GM18519 (cell line): ENCODE results near the gene RANBP3.

Experiments
- ATAC-seq: cut with Tn5 transposase; IDR thresholded peaks from one replicate; pipeline ENCODE4 v1.9.1; 2021; ENCODE audit warnings: mild to moderate bottlenecking, moderate library complexity; ENCODE audit not compliant: unreplicated experiment, low FRiP score

Gene RANBP3

GRCh38 chr19:5932146-5932545 lies 45.8 kb downstream of the RANBP3 start:
- no peak for ATAC-seq

- no peak for ATAC-seq
These were observed 46.7 kb downstream of the RANBP3 start for GRCh38 chr19:5931251-5931650.

GRCh38 chr19:5929625-5930024 lies 48.3 kb downstream of the RANBP3 start:
- ATAC-seq, result no peak

- no peak for ATAC-seq
These were observed 48.8 kb downstream of the RANBP3 start for GRCh38 chr19:5929179-5929578.

GRCh38 chr19:5927441-5927821 lies 50.5 kb downstream of the RANBP3 start:
- no peak for ATAC-seq

GRCh38 chr19:5926641-5927440 lies 51.1 kb downstream of the RANBP3 start:
- no peak for ATAC-seq

GRCh38 chr19:5925830-5926427 lies 52.0 kb downstream of the RANBP3 start:
- ATAC-seq, result no peak

GRCh38 chr19:5923356-5923755 lies 54.6 kb downstream of the RANBP3 start:
- ATAC-seq, result no peak

GRCh38 chr19:5922161-5922545 lies 55.8 kb downstream of the RANBP3 start:
- no peak for ATAC-seq

GRCh38 chr19:5921516-5922160 lies 56.3 kb downstream of the RANBP3 start:
- ATAC-seq, result no peak

GRCh38 chr19:5918463-5919079 lies 59.4 kb downstream of the RANBP3 start:
- ATAC-seq, result no peak

- no peak for ATAC-seq
These were observed 60.4 kb downstream of the RANBP3 start for GRCh38 chr19:5917431-5918107.

- no peak for ATAC-seq
These were observed 61.7 kb downstream of the RANBP3 start for GRCh38 chr19:5916181-5916708.

- no peak for ATAC-seq
These were observed 62.2 kb downstream of the RANBP3 start for GRCh38 chr19:5915782-5916165.

GRCh38 chr19:5914946-5915781 lies 62.8 kb downstream of the RANBP3 start:
- no peak for ATAC-seq

- ATAC-seq, result no peak
These were observed 63.6 kb downstream of the RANBP3 start for GRCh38 chr19:5914358-5914774.

- ATAC-seq, result no peak
These were observed 64.1 kb downstream of the RANBP3 start, which contains the start of gene CAPS for GRCh38 chr19:5913739-5914357. Gene CAPS, plus strand, starts transcription at chr19:5914254. Its CDS starts 153 bp downstream, at chr19:5914407.

- no peak for ATAC-seq
These were observed 66.6 kb downstream of the RANBP3 start for GRCh38 chr19:5911366-5911765.

- no peak for ATAC-seq
These were observed 67.4 kb downstream of the RANBP3 start for GRCh38 chr19:5910638-5910907.
